Measurements from ENCODE around the gene N4BP2L2.

Gene N4BP2L2

GRCh38 chr13:32504263-32504662 is 34.3 kb downstream of the N4BP2L2 start:
- no peak for DNase-seq (ENCODE audit: insufficient read length, low spot score)
- TF ChIP-seq POLR2AphosphoS5 (IDR thresholded peaks at IDR 0.05; ENCODE audit: low read depth, low read length) (no peak), POLR2A (IDR thresholded peaks at IDR 0.05; ENCODE audit: low read depth, low read length) (no peak), TAF1 (IDR thresholded peaks at IDR 0.05; ENCODE audit: low read depth, low read length) (no peak), POU2F2 (IDR thresholded peaks at IDR 0.05; ENCODE audit: low read depth, low read length) (no peak), SPI1 (IDR thresholded peaks at IDR 0.05; ENCODE audit: low read depth, low read length) (no peak), PAX5 (IDR thresholded peaks at IDR 0.05; ENCODE audit: insufficient read depth, low read length, severe bottlenecking) (no peak)
- no peak for FAIRE-seq

- FAIRE-seq (no peak), DNase-seq (ENCODE audit: insufficient read length, low spot score) (no peak)
- TF ChIP-seq POLR2AphosphoS5 (IDR thresholded peaks at IDR 0.05; ENCODE audit: low read depth, low read length) (no peak), SPI1 (IDR thresholded peaks at IDR 0.05; ENCODE audit: low read depth, low read length) (no peak), POLR2A (IDR thresholded peaks at IDR 0.05; ENCODE audit: low read depth, low read length) (no peak), TAF1 (IDR thresholded peaks at IDR 0.05; ENCODE audit: low read depth, low read length) (no peak), PAX5 (IDR thresholded peaks at IDR 0.05; ENCODE audit: insufficient read depth, low read length, severe bottlenecking) (no peak), POU2F2 (IDR thresholded peaks at IDR 0.05; ENCODE audit: low read depth, low read length) (no peak)
Observed at GRCh38 chr13:32503727-32504126, 34.9 kb downstream of the N4BP2L2 start.

DNA sequence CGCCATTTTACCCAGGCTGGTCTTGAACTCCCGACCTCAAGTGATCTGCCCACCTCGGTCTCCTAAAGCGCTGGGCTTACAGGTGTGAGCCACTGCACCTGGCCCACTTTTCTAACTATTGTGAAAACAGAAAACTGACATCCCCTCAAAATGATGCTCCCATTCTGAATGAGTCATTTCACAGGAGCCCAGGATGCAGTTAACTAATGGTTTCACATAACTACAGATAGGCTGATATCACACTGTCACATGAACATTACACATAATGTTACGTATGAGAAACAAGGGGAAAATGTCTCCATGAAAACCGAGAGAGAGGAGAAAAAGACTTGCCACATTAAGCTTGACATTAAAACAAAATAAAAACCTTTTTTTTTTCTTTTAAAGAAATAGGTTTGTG is 37.5 kb downstream of the N4BP2L2 start:
- FAIRE-seq (peak; percentile 26), DNase-seq (ENCODE audit: insufficient read length, low spot score) (no peak)
- no peak for TF ChIP-seq SPI1 (IDR thresholded peaks at IDR 0.05; ENCODE audit: low read depth, low read length)
- TF ChIP-seq POU2F2 (IDR thresholded peaks at IDR 0.05; ENCODE audit: low read depth, low read length) = no peak
- no peak for TF ChIP-seq PAX5 (IDR thresholded peaks at IDR 0.05; ENCODE audit: insufficient read depth, low read length, severe bottlenecking)

DNA sequence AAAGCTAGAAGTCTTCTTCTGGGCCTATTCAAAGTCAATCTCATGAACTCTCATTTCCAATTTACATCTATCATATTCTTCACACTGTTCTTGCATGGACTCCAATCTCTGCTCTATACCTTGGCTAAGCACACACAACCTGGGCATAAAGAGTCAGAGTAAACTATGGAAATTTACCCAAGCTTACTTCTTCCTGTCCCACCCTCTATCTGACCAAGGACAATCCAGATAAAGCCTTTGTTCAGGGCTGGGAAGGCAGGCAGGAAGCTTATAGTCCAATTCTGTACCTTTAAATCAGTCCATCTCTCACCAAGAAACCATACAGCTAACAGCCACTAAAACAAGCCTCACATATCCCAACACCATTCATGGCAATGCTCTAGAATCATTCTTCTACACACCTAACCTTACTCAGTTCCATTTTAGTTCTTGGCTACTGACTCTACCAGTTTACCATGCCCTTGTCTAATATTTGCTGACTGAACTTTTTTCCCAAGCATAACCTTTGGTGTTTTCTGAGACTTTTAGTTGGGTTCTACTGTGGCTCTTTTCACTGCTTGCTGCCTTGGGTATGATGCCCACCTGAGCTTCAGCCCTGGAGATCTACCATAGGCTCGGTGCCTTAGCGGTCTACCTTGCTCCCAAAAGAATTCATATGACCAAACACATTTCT is 38.9 kb downstream of the N4BP2L2 start:
- FAIRE-seq = no peak
- TF ChIP-seq SPI1 (IDR thresholded peaks at IDR 0.05; ENCODE audit: low read depth, low read length) (no peak), POLR2A (IDR thresholded peaks at IDR 0.05; ENCODE audit: low read depth, low read length) (no peak), POU2F2 (IDR thresholded peaks at IDR 0.05; ENCODE audit: low read depth, low read length) (no peak)
- no peak for DNase-seq (ENCODE audit: insufficient read length, low spot score)

GRCh38 chr13:32497589-32497988 is 41.0 kb downstream of the N4BP2L2 start:
- FAIRE-seq (peak; percentile 63), DNase-seq (ENCODE audit: insufficient read length, low spot score) (no peak)
- no peak for TF ChIP-seq PAX5 (IDR thresholded peaks at IDR 0.05; ENCODE audit: insufficient read depth, low read length, severe bottlenecking)
- no peak for TF ChIP-seq POU2F2 (IDR thresholded peaks at IDR 0.05; ENCODE audit: low read depth, low read length)
- no peak for TF ChIP-seq TAF1 (IDR thresholded peaks at IDR 0.05; ENCODE audit: low read depth, low read length)
- no peak for TF ChIP-seq SPI1 (IDR thresholded peaks at IDR 0.05; ENCODE audit: low read depth, low read length)
- TF ChIP-seq POLR2AphosphoS5 (IDR thresholded peaks at IDR 0.05; ENCODE audit: low read depth, low read length) = no peak
- TF ChIP-seq POLR2A (IDR thresholded peaks at IDR 0.05; ENCODE audit: low read depth, low read length) = no peak

GRCh38 chr13:32496599-32497160 is 41.9 kb downstream of the N4BP2L2 start:
- no peak for TF ChIP-seq POLR2A (IDR thresholded peaks at IDR 0.05; ENCODE audit: low read depth, low read length)
- TF ChIP-seq PAX5 (IDR thresholded peaks at IDR 0.05; ENCODE audit: insufficient read depth, low read length, severe bottlenecking) = no peak
- TF ChIP-seq POLR2AphosphoS5 (IDR thresholded peaks at IDR 0.05; ENCODE audit: low read depth, low read length) = no peak
- no peak for TF ChIP-seq SPI1 (IDR thresholded peaks at IDR 0.05; ENCODE audit: low read depth, low read length)
- FAIRE-seq = no peak
- DNase-seq (ENCODE audit: insufficient read length, low spot score) = no peak

DNA sequence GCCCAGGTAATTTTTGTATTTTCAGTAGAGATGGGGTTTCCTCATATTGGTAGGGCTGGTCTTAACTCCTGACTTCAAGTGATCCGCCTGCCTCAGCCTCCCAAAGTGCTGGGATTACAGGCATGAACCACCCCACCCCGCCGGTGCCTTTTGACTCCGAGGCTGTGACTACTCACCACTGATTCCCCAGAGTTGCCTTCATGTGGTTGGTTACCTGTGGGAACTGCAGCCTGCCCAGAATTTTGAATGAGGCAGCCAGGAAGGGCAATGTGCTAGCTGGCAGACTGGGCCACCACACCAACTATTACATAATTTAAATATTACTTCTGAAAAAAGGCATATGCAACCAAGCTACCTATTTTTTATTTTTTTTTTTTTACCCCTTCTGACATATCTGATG is 42.8 kb downstream of the N4BP2L2 start:
- TF ChIP-seq POLR2AphosphoS5 (IDR thresholded peaks at IDR 0.05; ENCODE audit: low read depth, low read length) (no peak), POU2F2 (IDR thresholded peaks at IDR 0.05; ENCODE audit: low read depth, low read length) (no peak), PAX5 (IDR thresholded peaks at IDR 0.05; ENCODE audit: insufficient read depth, low read length, severe bottlenecking) (no peak), POLR2A (IDR thresholded peaks at IDR 0.05; ENCODE audit: low read depth, low read length) (no peak), TAF1 (IDR thresholded peaks at IDR 0.05; ENCODE audit: low read depth, low read length) (no peak), SPI1 (IDR thresholded peaks at IDR 0.05; ENCODE audit: low read depth, low read length) (no peak)
- DNase-seq (ENCODE audit: insufficient read length, low spot score) (no peak), FAIRE-seq (no peak)

DNA sequence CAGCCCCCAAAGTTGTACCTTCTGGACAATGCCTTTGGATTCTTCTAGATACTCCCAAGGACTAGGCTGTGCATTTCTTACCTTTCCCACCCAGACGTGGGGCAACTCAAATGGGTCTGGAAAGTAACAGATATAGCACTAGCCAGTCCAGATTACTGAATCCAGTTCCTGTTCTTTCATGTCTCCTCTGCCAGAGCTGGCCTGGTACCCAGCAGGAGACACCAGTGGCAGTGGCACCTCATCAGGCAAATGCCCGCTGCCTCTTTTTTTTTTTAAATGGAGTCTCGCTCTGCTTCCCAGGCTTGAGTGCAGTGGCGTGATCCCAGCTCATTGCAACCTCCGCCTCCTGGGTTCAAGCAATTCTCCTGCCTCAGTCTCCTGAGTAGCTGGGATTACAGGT is 43.2 kb downstream of the N4BP2L2 start:
- no peak for TF ChIP-seq SPI1 (IDR thresholded peaks at IDR 0.05; ENCODE audit: low read depth, low read length)
- TF ChIP-seq POLR2A (IDR thresholded peaks at IDR 0.05; ENCODE audit: low read depth, low read length) = no peak
- no peak for TF ChIP-seq POU2F2 (IDR thresholded peaks at IDR 0.05; ENCODE audit: low read depth, low read length)
- TF ChIP-seq POLR2AphosphoS5 (IDR thresholded peaks at IDR 0.05; ENCODE audit: low read depth, low read length) = no peak
- TF ChIP-seq TAF1 (IDR thresholded peaks at IDR 0.05; ENCODE audit: low read depth, low read length) = no peak
- TF ChIP-seq PAX5 (IDR thresholded peaks at IDR 0.05; ENCODE audit: insufficient read depth, low read length, severe bottlenecking) = no peak
- no peak for DNase-seq (ENCODE audit: insufficient read length, low spot score)
- no peak for FAIRE-seq

- no peak for TF ChIP-seq POU2F2 (IDR thresholded peaks at IDR 0.05; ENCODE audit: low read depth, low read length)
- no peak for TF ChIP-seq TAF1 (IDR thresholded peaks at IDR 0.05; ENCODE audit: low read depth, low read length)
- no peak for TF ChIP-seq SPI1 (IDR thresholded peaks at IDR 0.05; ENCODE audit: low read depth, low read length)
- TF ChIP-seq POLR2A (IDR thresholded peaks at IDR 0.05; ENCODE audit: low read depth, low read length) = no peak
- no peak for TF ChIP-seq POLR2AphosphoS5 (IDR thresholded peaks at IDR 0.05; ENCODE audit: low read depth, low read length)
- TF ChIP-seq PAX5 (IDR thresholded peaks at IDR 0.05; ENCODE audit: insufficient read depth, low read length, severe bottlenecking) = no peak
- FAIRE-seq (no peak), DNase-seq (ENCODE audit: insufficient read length, low spot score) (no peak)
Observed at GRCh38 chr13:32491028-32491427, 47.6 kb downstream of the N4BP2L2 start.

DNA sequence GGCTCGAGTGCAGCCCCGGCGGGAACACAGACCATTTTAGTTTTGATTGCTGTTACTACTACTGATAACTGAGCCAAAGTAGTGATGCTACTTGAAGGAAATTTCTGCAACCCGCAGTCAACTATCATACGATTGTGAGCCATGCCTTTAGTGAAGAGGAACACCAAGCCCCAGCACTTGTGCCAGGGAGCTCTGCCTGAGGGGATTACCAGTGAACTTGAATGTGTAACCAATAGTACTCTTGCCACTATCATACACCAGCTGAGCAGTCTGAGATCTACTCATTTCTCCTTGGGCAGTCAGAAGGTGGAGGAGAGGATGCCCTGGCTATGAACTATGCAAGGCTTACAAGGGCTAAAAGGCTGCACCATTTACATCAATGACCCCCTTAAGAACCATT is 61.7 kb downstream of the N4BP2L2 start:
- DNase-seq (ENCODE audit: insufficient read length, low spot score) = no peak
- FAIRE-seq = no peak
- TF ChIP-seq TAF1 (IDR thresholded peaks at IDR 0.05; ENCODE audit: low read depth, low read length) = no peak
- no peak for TF ChIP-seq PAX5 (IDR thresholded peaks at IDR 0.05; ENCODE audit: insufficient read depth, low read length, severe bottlenecking)
- no peak for TF ChIP-seq SPI1 (IDR thresholded peaks at IDR 0.05; ENCODE audit: low read depth, low read length)
- TF ChIP-seq POLR2AphosphoS5 (IDR thresholded peaks at IDR 0.05; ENCODE audit: low read depth, low read length) = no peak
- TF ChIP-seq POU2F2 (IDR thresholded peaks at IDR 0.05; ENCODE audit: low read depth, low read length) = no peak
- TF ChIP-seq POLR2A (IDR thresholded peaks at IDR 0.05; ENCODE audit: low read depth, low read length) = no peak

All from GM12891 (cell line).